Lower leg skin (tissue), 4 donors: ENCODE results near the gene ZNF138. TPM values are rescaled to one million over a fixed set of nuclear protein-coding genes. Genes with fewer than 3 reads are reported as not detected.

Source experiments
- DNase-seq, 2 donors: peaks; one replicate each; pipeline ENCODE4 v3.0.0-alpha.2; 2019; ENCODE audit warnings: low spot score in 2 of 2
- H3K4me3 ChIP-seq: fragments of 200-600 bp; sonication (generic); 2 replicates; pipeline ENCODE4 v1.5.1; 2017; ENCODE audit warnings: mild to moderate bottlenecking, low read depth; ENCODE audit not compliant: poor library complexity, severe bottlenecking
- POLR2A ChIP-seq, 2 donors: fragments of 450-650 bp; IDR thresholded peaks; one replicate each; pipeline ENCODE4 v1.6.1; 2016 to 2017; ENCODE audit warnings: antibody characterized with exemption in 2 of 2, mild to moderate bottlenecking in 1 of 2, moderate library complexity in 1 of 2
- WGBS, 2 donors: methylation state at CpG; one replicate each; pipeline ENCODE4 v1.1.5; 2018; 5-methylcytosine and 5-hydroxymethylcytosine counted together
- intact Hi-C: fragments of 100-400 bp; cut with DNase I; formaldehyde crosslinking; loops from one replicate; pipeline ENCODE4 v1.15.0; 2023; ENCODE audit warnings: low total_unique reads
- total RNA-seq, 4 donors: library from RNA; depleted of rRNA; stranded (reverse); fragments of >200 nt; gene quantifications; one replicate each; pipeline ENCODE4 v1.1.0, GENCODE V29; 2016
- TF ChIP-seq, protein P1 (sequence below), 3 donors: fragments of 450-650 bp; IDR thresholded peaks; one replicate each; pipeline ENCODE4 v1.5.1; 2016; ENCODE audit warnings: antibody characterized with exemption in 3 of 3, mild to moderate bottlenecking in 3 of 3, moderate library complexity in 2 of 3

ZNF138 gene
- total RNA-seq, 4 donors from 2014 or later: 21.8 to 36.0 (median 25.2) TPM

DNA sequence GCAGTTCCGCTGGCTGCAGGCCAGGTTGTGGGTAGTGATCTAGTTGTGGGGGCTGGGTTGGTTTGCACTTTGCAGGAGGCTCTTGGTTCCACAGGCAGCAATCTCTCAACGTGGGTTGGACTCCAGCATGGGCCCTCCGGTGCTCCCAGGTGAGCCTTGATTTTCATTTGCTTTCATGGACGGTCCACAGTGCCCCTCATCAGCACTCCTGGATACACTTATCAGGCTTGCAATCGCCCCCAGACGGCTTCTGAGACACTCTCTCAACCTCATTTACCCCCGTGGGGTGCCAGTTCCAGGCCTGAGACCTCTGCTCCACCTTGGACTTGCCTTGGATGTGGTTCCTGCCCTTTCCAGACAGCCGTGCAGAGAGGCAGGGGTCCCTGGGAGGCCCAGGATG lies 77.5 kb downstream of the ZNF138 start:
- peak in 1 of 2 donors; percentile 62 for DNase-seq
- TF ChIP-seq POLR2A (IDR thresholded peaks at IDR 0.05): no peak
- TF ChIP-seq, protein P1, sequence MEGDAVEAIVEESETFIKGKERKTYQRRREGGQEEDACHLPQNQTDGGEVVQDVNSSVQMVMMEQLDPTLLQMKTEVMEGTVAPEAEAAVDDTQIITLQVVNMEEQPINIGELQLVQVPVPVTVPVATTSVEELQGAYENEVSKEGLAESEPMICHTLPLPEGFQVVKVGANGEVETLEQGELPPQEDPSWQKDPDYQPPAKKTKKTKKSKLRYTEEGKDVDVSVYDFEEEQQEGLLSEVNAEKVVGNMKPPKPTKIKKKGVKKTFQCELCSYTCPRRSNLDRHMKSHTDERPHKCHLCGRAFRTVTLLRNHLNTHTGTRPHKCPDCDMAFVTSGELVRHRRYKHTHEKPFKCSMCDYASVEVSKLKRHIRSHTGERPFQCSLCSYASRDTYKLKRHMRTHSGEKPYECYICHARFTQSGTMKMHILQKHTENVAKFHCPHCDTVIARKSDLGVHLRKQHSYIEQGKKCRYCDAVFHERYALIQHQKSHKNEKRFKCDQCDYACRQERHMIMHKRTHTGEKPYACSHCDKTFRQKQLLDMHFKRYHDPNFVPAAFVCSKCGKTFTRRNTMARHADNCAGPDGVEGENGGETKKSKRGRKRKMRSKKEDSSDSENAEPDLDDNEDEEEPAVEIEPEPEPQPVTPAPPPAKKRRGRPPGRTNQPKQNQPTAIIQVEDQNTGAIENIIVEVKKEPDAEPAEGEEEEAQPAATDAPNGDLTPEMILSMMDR (IDR thresholded peaks at IDR 0.05): no peak
- intact Hi-C loops: no loop called here

DNA sequence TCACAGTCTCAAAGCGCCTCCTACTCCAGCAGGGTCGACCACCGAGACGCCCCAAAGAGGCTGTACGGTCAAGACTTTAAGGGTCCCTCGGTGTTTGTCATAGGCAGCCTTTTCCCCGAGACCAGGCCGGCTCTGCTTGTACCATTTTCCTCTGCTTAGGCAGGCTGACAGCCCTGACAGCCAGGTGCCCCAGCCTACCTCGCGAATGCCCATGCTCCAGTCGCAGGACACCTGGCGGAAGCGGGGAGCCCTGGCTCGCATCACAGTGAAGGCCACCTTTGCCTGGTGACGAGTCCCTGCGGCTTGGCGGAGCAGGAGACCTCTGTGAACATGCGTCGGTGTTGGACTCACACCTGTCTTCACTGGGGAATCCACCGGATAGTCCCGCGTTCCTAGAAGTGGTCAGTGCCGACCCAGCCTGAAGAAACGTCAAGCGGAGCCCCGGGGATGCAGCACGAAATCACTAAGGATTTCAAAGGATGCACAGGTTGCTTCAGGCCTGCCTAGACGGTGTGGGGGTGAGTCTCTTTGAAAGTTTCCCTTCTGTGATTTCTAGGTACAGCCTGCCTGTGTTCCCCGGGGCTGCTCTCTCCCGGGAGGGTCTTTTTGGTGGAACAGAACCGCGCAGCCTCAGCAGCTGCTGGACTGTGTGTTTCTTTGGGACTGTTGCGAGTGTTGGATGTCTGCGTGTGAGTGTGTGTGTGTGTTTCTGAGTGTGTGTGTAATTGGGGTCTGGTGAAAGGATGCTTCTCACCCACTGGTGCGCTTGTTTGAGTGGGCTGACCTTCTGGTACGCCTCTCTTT lies 78.3 kb downstream of the ZNF138 start:
- no peak for TF ChIP-seq POLR2A (IDR thresholded peaks at IDR 0.05)
- TF ChIP-seq, protein P1 (IDR thresholded peaks at IDR 0.05): no peak
- H3K4me3 ChIP-seq: no peak overlapping the region
- intact Hi-C loops: no loop called here
- 93 to 95% methylated on average over 36 of the region's 36 CpGs for WGBS, 2 donors
- peak in 1 of 2 donors; percentile 78 for DNase-seq

More for the DNA sequence above, 77.5 kb downstream of the ZNF138 start:
- WGBS, 2 donors: 74 to 77% methylated on average over 7 to 8 of the region's 8 CpGs
- H3K4me3 ChIP-seq: no peak overlapping the region

DNA sequence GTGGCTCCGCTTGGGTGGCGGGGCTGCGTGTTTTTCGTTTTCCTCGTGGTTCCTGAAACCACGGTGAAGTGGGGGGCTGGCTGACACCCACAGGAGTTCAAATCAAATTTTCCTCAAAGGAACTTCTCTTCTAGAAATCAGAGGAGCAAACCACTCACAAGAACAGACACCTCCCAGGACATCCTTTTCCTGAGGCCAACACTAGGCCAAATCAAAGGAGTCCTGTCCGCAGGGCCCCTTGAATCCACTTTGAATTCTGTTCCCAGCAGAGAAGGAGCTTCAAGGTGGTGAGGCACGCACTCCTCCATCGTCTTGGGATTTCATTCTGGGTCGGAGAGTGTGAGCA lies 78.9 kb downstream of the ZNF138 start:
- peak in 1 of 2 donors; percentile 48 for DNase-seq
- intact Hi-C loops: no loop called here

DNA sequence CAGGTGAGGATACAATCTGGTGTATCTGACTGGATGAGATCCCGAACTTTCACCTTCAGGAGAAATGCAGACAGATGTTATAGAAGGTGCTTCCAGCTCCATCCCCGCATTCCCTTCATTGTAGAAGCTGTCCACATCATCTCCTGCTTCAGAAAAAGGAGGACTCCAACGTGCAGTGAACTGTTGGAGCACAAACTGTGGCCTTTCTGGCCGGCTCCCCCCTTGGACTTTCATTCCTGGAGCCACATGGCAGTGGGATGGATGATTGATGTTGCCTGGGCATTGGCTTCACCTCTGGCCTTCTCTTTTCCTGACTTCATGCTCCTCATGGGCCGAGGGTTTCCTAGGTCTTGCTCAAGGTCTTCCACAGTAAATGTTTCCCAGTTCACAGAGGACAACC lies 79.3 kb downstream of the ZNF138 start:
- TF ChIP-seq, protein P1 (IDR thresholded peaks at IDR 0.05): no peak
- TF ChIP-seq POLR2A (IDR thresholded peaks at IDR 0.05): no peak
- no peak overlapping the region for H3K4me3 ChIP-seq
- DNase-seq: peak in 1 of 2 donors; percentile 25
- WGBS, 2 donors: 70 to 80% methylated on average over 5 of the region's 5 CpGs
- intact Hi-C loops: no loop called here

More for the DNA sequence above, 78.9 kb downstream of the ZNF138 start:
- TF ChIP-seq, protein P1 (IDR thresholded peaks at IDR 0.05): no peak
- no peak for TF ChIP-seq POLR2A (IDR thresholded peaks at IDR 0.05)
- no peak overlapping the region for H3K4me3 ChIP-seq
- 93 to 94% methylated on average over 10 of the region's 10 CpGs for WGBS, 2 donors

DNA sequence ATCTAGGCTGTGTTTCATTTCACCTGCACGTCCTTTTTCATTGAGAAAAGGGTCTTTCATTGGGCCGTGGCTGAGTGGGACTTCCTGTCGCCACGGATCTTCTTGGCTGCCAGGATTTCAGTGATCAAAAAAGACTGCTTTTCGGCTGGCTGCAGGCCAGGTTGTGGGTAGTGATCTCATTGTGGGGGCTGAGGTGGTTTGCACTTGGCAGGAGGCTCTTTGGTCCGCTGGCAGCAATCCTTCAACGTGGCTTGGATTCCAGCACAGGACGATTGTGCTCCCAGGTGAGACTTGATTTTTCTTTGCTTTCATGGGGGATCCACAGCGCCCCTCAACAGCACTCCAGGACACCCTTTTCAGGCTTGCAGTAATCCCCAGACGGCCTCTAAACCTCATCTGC lies 79.9 kb downstream of the ZNF138 start:
- peak in 1 of 2 donors; percentile 72 for DNase-seq
- intact Hi-C loops: no loop called here
- H3K4me3 ChIP-seq: no peak overlapping the region
- WGBS, 2 donors: 67% methylated on average over 7 to 10 of the region's 10 CpGs
- TF ChIP-seq, protein P1 (IDR thresholded peaks at IDR 0.05): no peak
- no peak for TF ChIP-seq POLR2A (IDR thresholded peaks at IDR 0.05)
